Measurements from ENCODE around the gene DUXA.
"Not testable (repeated sequence)": the region's sequence is repeated elsewhere in the genome, so short reads cannot be mapped to it uniquely, and the experiment has no call there.

The DUXA gene

DNA sequence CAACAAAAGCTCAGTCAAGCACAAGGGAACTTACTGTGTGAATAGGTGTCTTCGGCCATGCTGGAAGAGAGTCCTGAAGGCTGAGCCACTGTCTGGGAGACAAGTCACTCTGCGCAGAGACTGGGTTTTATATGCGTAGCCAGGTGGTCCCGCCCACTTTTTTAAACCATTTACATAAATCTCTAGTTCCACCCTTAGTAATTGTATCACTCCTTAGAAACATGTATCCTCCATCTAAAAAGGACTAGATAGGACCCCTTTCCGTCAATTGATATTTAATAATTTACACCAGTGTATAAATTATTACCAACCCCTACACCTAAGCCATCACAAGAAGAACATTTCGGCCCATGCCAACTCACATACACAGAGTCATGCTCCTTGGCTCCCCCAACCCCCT is at the start of gene DUXA:
Gene DUXA, minus strand, starts transcription at position 101 of the 400 bp plus-strand sequence. Its CDS starts 42 bp downstream, at position 59.
- no peak for DNase-seq (ENCODE audit: low read depth in 4 of 4, low spot score in 1 of 4)

- DNase-seq (ENCODE audit: low read depth in 4 of 4, low spot score in 1 of 4), result no peak
Measured at GRCh38 chr19:57212109-57212508, 44.8 kb upstream of the DUXA start.

DNA sequence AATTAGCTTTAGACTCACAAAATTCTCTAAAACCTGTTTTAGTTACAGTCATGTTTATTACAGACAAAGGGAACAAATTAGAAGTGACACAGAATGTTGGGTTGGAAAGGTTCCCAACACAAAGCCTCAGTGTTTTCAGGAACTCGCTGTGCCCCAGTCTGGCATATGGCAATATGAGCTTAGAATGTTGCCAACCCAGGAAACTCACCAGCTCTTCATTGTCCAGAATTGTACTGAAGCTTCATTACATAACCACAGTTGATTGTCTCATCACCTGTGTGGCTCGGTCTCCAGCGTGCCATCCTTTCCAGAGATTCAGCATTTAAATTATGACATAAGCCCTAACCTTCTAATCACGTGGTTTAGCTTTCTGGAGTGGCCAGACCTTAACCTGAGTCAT is 43.1 kb upstream of the DUXA start:
- DNase-seq (ENCODE audit: low read depth in 4 of 4, low spot score in 1 of 4), result no peak

DNA sequence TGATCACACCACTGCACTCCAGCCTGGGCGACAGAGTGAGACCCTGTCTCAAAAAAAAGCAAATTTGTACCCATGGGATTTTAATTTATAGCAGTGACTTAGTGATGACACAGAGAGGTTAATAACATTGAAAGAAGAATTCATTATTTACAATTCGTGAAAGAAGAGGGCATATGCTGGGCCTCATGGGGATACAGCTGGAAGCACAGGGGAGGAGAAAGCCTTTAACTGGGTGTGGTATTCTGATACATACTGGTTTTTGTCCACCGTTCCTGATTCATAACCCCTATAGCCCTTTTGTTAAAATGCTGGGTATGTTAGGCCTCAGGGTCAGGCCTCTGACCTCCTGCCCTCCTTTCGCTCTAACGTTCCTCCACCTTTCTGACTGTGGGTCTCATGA is 34.9 kb upstream of the DUXA start:
- no peak for DNase-seq (ENCODE audit: low read depth in 4 of 4, low spot score in 1 of 4)

GRCh38 chr19:57197874-57198273 is 30.6 kb upstream of the DUXA start:
- DNase-seq (ENCODE audit: low read depth in 4 of 4, low spot score in 1 of 4), result not testable (repeated sequence)

- DNase-seq (ENCODE audit: low read depth in 4 of 4, low spot score in 1 of 4), result no peak
Measured at GRCh38 chr19:57192993-57193392, 25.7 kb upstream of the DUXA start.

- DNase-seq (ENCODE audit: low read depth in 4 of 4, low spot score in 1 of 4), result no peak
Measured at GRCh38 chr19:57192077-57192420, 24.8 kb upstream of the DUXA start.

DNA sequence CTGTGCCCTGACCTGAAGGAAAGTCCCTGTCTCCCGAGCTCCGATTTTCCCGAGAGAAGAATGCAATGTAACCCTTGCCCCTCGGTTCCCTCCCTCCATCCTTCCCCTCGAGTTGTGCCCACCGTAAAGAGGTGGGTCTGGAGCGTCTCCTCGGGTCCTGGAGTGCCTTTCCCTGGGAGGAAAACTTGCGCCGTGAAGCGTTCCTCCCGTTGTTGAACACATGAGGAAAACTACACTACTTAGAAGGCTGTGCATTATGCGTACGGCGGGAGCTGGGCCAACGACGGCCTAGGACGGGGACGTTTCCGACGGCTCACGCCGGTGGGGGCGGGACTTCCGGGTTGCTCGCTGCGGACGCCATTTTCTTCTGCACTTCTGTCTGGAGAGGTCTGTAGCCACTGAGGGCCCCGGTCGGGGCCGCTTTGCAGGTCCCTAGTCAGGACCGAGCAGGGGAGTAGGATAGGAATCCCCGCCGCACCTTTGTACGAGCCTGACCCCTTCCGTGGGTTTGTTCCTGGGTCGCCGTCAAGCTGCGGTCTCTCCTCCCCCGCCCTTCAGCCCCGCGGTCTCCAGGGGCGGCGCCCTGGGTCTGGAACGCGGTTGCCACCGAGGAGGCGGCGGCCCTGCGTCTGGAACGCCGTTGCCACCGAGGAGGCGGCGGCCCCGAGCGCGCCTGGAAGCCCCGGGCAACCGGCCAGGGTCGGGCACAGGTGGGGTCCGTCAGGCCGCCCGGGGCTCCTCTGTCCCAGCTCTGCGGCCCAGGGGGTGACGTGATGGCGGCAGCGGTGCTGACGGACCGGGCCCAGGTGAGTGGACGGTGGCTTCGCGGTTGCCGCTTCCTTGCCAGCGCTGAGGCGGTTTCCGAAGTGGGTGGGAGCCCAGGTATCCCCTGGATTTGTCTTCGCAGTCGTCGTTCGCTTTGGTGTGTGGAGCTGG is 24.1 kb upstream of the DUXA start, which contains the start of gene ZNF264:
Gene ZNF264, plus strand, starts transcription at position 360 of the 936 bp plus-strand sequence. Its CDS starts 414 bp downstream, at position 774.
- peak; percentile 79 to 85 (median 81) for DNase-seq (ENCODE audit: low read depth in 4 of 4, low spot score in 1 of 4)

DNA sequence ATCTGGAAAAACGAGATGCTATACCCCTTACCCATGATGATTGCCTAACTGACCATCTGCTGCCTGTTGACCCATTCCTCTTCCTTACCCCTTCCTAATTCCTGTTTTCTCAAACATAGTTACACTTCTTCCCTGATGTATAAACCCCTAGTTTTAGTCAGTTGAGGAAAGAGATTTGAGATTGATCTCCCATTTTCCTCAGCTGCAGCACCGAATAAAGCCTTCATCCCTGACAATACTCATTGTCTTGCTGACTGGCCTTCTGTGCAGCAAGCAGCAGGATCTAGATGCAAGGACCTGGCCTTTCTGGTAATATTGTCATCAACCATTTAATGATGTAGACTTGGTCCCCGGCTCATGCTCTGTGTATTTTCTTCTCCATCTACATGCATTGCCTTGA is 23.0 kb upstream of the DUXA start:
- DNase-seq (ENCODE audit: low read depth in 4 of 4, low spot score in 1 of 4), result no peak

DNA sequence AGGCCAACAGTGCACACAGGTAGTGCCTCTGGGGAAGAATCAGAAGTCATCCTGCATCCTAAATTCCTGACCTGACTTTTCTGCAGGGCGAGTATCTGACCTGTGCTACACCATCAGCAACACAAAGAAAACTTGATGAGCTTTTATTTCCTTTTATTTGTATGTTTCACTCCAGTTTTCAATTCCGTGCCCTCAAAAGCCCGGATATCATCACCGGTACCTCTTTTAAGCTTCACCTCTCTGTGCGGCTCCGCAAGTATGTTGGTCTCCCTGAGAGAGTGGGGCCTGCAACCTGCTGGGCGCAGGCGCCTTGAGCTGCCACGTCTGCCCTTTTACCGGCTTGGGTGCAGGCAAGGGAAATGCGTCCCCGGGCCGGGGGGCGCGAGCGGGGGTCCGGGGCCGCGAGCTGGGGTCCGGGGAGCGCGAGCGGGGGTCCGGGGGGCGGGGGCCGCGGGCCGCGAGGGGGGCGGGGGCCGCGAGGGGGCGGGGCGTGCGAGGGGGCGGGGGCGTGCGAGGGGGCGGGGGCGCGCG is 4.3 kb upstream of the DUXA start:
- DNase-seq (ENCODE audit: low read depth in 4 of 4, low spot score in 1 of 4), result no peak

GRCh38 chr19:57165846-57166245 is 1.4 kb downstream of the DUXA start:
- DNase-seq (ENCODE audit: low read depth in 4 of 4, low spot score in 1 of 4), result no peak

DNA sequence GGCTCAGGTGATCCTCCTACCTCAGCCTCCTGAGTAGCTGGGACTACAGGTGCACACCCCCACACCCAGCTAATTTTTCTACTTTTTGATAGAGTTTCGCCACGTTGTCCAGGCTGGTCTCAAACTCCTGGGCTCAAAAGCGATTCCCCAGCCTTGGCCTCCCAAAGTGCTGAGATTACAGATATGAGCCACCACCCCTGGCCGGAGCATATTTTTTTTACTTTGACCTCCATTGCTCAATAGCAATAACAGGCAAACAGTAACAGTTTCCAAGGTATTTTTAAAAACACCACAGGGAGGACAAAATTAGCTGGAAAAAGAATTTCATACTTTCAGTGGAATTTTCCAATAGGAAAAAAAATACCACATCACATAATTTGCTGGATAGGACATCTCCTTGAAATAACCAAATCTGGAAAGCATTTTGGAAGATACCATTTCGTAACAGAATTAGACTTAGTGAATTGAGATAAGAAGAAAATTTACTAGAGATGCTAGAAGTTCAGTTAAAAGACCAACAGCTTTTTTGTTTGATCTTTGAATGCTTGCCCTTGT is 5.2 kb downstream of the DUXA start:
- no peak for DNase-seq (ENCODE audit: low read depth in 4 of 4, low spot score in 1 of 4)

DNA sequence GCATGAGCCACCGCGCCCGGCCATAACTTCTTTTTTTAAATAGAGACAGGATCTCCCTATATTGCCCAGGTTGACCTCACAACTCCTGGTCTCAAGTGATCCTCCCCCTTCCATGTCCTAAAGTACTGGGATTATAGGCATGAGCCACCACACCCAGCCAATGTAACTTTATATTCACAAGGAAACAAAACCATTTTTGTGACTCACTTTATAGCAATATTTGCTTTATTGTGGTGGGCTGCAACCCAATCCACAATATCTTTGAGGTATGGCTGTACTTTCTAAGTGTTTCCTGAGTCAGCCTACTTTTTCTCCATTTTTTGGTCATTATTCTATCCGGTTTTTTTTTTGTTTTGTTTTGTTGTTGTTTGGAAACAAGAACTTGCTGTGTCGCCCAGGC is 14.4 kb downstream of the DUXA start:
- no peak for DNase-seq (ENCODE audit: low read depth in 4 of 4, low spot score in 1 of 4)

DNA sequence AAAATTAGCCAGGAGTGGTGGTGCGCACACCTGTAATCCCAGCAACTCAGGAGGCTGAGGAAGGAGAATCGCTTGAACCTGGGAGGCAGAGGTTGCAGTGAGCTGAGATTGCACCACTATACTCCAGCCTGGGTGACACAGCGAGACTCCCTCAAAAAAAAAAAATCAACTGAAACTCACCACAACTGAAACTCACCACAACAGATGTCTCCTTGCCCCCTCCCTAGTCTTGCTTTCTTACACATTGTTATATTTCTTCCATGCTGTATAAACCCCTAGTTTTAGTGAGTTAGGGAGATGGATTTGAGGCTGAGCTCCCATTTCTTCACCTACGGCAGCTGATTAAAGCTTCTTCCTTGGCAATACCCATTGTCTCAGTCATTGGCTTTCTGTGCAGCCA is 25.6 kb downstream of the DUXA start:
- no peak for DNase-seq (ENCODE audit: low read depth in 4 of 4, low spot score in 1 of 4)

DNA sequence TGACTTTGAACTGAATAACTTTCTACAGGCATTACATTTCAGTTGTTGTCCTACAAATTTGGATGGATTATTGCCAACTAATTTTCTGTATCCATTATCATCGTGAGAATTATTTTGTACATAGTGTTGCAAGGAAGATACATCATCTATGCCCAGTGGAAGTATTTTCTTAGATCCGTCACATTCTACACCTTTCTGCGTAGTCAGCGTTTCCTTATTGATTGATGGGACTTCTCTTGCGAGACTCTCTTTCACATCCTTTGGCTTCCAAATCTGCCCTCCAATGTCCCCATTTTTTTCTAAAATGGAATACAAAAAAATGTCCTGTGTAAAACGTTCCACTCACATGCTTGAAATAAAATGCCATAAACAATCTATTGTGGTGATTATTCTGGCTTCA is 31.5 kb downstream of the DUXA start:
- DNase-seq (ENCODE audit: low read depth in 4 of 4, low spot score in 1 of 4), result no peak

GRCh38 chr19:57127403-57127802 is 39.9 kb downstream of the DUXA start:
- not testable (repeated sequence) for DNase-seq (ENCODE audit: low read depth in 4 of 4, low spot score in 1 of 4)

GRCh38 chr19:57123882-57124281 is 43.4 kb downstream of the DUXA start:
- no peak for DNase-seq (ENCODE audit: low read depth in 4 of 4, low spot score in 1 of 4)

GRCh38 chr19:57118848-57119247 is 48.4 kb downstream of the DUXA start:
- DNase-seq (ENCODE audit: low read depth in 4 of 4, low spot score in 1 of 4), result no peak

- not testable (repeated sequence) for DNase-seq (ENCODE audit: low read depth in 4 of 4, low spot score in 1 of 4)
Measured at GRCh38 chr19:57113501-57113900, 53.8 kb downstream of the DUXA start.

- no peak for DNase-seq (ENCODE audit: low read depth in 4 of 4, low spot score in 1 of 4)
Measured at GRCh38 chr19:57111329-57111644, 56.0 kb downstream of the DUXA start.

- DNase-seq (ENCODE audit: low read depth in 4 of 4, low spot score in 1 of 4), result no peak
Measured at GRCh38 chr19:57110592-57111328, 56.5 kb downstream of the DUXA start.

- no peak for DNase-seq (ENCODE audit: low read depth in 4 of 4, low spot score in 1 of 4)
Measured at GRCh38 chr19:57106722-57107235, 60.5 kb downstream of the DUXA start.

All from stimulated activated CD4-positive, alpha-beta T cell treated with anti-CD3 and anti-CD28 coated beads, Interleukin-1b, Interleukin-23, amount 100 ng/mL, for 24 hours (primary cell).